Upper lobe of right lung (tissue), 1 donor: Measurements from ENCODE around the gene RBAK. TPM values are rescaled to one million over a fixed set of nuclear protein-coding genes. Genes with fewer than 3 reads are reported as not detected.

Experiments
- ATAC-seq: fragments of 200-7000 bp; cut with Tn5 transposase; one replicate; pipeline ENCODE4 v1.9.1; 2020; ENCODE audit warnings: mild to moderate bottlenecking, moderate library complexity
- DNase-seq: peaks from one replicate; pipeline ENCODE4 v3.0.0-alpha.2; 2020
- H3K27ac ChIP-seq: fragments of 200-600 bp; one replicate; pipeline ENCODE4 v1.8.0; 2022
- H3K27me3 ChIP-seq: fragments of 200-600 bp; one replicate; pipeline ENCODE4 v1.8.0; 2022; ENCODE audit warnings: mild to moderate bottlenecking
- H3K36me3 ChIP-seq: fragments of 200-600 bp; one replicate; pipeline ENCODE4 v1.8.0; 2022
- H3K4me1 ChIP-seq: fragments of 200-600 bp; one replicate; pipeline ENCODE4 v1.8.0; 2022
- H3K4me3 ChIP-seq: fragments of 200-600 bp; one replicate; pipeline ENCODE4 v1.8.0; 2022; ENCODE audit warnings: mild to moderate bottlenecking
- H3K9me3 ChIP-seq: fragments of 200-600 bp; one replicate; pipeline ENCODE4 v1.8.0; 2022
- intact Hi-C: fragments of 100-400 bp; cut with DNase I; formaldehyde crosslinking; loops from one replicate; pipeline ENCODE4 v1.11.0; 2022
- long read RNA-seq: library from polyadenylated mRNA; unstranded; transcript quantifications from one replicate; pipeline ENCODE4 v2.0.0, GENCODE V29; 2021
- total RNA-seq: library from RNA; stranded (reverse); fragmentation: NEBNext Ultra II Directional; extraction: Animal tissue kit (Norgen Biotek cat#: 25700); gene quantifications from one replicate; pipeline ENCODE4 v1.2.1, GENCODE V29; 2021
- TF ChIP-seq, protein P1 (sequence below): fragments of 200-600 bp; IDR thresholded peaks from one replicate; pipeline ENCODE4 v1.8.0; 2022; ENCODE audit warnings: antibody characterized with exemption
- donor health status: DM: no; HTN: yes; CAD: no; lungs with severe emphysema.

The RBAK gene
- total RNA-seq = 9.8 TPM
- long read RNA-seq, full-length matches to known transcripts = 2 of 2 reads
- long read RNA-seq, partial matches to known transcripts = 0 of 2 reads
- long read RNA-seq, other reads (novel, unspliced or antisense) = 0 of 2 reads

- DNase-seq (peak; percentile 98), ATAC-seq (peak; percentile 100)
- TF ChIP-seq, protein P1, sequence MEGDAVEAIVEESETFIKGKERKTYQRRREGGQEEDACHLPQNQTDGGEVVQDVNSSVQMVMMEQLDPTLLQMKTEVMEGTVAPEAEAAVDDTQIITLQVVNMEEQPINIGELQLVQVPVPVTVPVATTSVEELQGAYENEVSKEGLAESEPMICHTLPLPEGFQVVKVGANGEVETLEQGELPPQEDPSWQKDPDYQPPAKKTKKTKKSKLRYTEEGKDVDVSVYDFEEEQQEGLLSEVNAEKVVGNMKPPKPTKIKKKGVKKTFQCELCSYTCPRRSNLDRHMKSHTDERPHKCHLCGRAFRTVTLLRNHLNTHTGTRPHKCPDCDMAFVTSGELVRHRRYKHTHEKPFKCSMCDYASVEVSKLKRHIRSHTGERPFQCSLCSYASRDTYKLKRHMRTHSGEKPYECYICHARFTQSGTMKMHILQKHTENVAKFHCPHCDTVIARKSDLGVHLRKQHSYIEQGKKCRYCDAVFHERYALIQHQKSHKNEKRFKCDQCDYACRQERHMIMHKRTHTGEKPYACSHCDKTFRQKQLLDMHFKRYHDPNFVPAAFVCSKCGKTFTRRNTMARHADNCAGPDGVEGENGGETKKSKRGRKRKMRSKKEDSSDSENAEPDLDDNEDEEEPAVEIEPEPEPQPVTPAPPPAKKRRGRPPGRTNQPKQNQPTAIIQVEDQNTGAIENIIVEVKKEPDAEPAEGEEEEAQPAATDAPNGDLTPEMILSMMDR = no peak
- intact Hi-C loops = no loop called here
- peak within 1 kb of the TSS; percentile 87 for H3K27ac ChIP-seq
- H3K4me3 ChIP-seq = peak within 1 kb of the TSS; percentile 95
- peaks cover 2% of the 10 kb centered on the region for H3K9me3 ChIP-seq
- H3K27me3 ChIP-seq = no peaks in the 10 kb centered on the region
- H3K4me1 ChIP-seq = peaks cover 5% of the 10 kb centered on the region
- H3K36me3 ChIP-seq = peaks cover 20% of the 10 kb centered on the region
These were observed at the start of gene RBAK for GRCh38 chr7:5045558-5046396. TSS of gene RBAK (plus strand) at chr7:5045860. CDS start at chr7:5048077, 2,217 bp downstream.

- H3K4me1 ChIP-seq = no peaks in the 10 kb centered on the region
- ATAC-seq (no peak), DNase-seq (no peak)
- H3K4me3 ChIP-seq = no peak overlapping the region
- H3K27me3 ChIP-seq = no peaks in the 10 kb centered on the region
- no peaks in the 10 kb centered on the region for H3K9me3 ChIP-seq
- H3K36me3 ChIP-seq = peaks cover 58% of the 10 kb centered on the region
- TF ChIP-seq, protein P1 = no peak
- intact Hi-C loops = no loop called here
- H3K27ac ChIP-seq = no peak overlapping the region
These were observed 48.9 kb upstream of the RBAK start for GRCh38 chr7:4996696-4997222.

DNA sequence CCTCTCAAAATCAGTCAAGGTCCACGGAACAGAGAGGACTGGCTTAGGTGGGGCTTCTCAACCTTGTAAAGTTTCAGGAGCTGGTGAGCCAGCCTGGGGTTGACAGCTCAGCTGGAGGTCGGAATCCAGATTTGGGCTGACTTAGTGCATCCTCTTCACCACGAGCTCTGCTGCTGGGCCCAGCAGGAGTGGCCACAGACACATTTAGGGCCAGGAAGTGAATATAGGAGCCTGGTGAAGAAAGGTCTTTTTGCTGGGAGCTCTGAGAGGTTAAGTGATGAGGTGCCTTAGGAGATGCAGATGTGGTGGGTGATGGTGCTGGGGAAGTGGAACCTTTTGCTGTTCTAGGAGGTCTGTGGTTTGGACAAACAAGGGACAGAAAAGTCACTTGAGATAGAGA lies 47.4 kb upstream of the RBAK start:
- no peaks in the 10 kb centered on the region for H3K9me3 ChIP-seq
- intact Hi-C loops = no loop called here
- H3K27me3 ChIP-seq = no peaks in the 10 kb centered on the region
- no peak for DNase-seq
- no peak overlapping the region for H3K27ac ChIP-seq
- no peak overlapping the region for H3K4me3 ChIP-seq
- peaks cover 43% of the 10 kb centered on the region for H3K36me3 ChIP-seq
- no peak for ATAC-seq
- H3K4me1 ChIP-seq = no peaks in the 10 kb centered on the region
- TF ChIP-seq, protein P1 = no peak

- intact Hi-C loops = no loop called here
- ATAC-seq = no peak
- no peak overlapping the region for H3K4me3 ChIP-seq
- H3K27me3 ChIP-seq = no peaks in the 10 kb centered on the region
- H3K27ac ChIP-seq = no peak overlapping the region
- no peaks in the 10 kb centered on the region for H3K4me1 ChIP-seq
- H3K36me3 ChIP-seq = peaks cover 36% of the 10 kb centered on the region
- TF ChIP-seq, protein P1 = no peak
- no peaks in the 10 kb centered on the region for H3K9me3 ChIP-seq
- DNase-seq = no peak
These were observed 46.8 kb upstream of the RBAK start for GRCh38 chr7:4998910-4999309.

DNA sequence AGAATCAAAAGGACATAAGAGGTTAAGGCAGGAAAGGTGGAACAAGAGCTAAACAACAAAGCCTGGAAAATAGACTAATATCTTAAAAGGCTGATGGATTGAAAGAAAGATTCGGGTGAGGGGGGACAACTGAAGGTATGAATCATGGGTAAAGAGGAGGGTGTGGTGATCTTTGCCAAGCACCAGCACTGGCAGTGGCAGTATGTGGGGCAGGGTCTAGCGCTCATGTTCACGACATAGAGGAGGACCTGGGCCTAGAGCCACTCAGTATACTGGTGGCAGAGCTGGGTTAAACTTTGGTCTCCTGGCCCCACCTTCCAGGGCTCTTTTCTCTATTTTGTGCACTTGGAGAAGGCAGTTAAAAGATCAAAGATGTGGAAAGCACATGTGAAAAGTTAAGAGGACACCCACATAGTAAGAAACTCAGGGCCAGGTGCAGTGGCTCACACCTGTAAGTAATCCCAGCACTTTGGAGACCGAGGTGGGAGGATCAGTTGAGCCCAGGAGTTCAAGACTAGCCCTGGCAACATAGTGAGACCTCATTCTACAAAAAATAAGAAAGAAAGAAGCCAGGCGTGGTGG lies 46.2 kb upstream of the RBAK start:
- intact Hi-C loops = no loop called here
- Histone ChIP-seq H3K4me1 (no peaks in the 10 kb centered on the region), H3K36me3 (peaks cover 31% of the 10 kb centered on the region), H3K27ac (no peak overlapping the region), H3K4me3 (no peak overlapping the region), H3K27me3 (no peaks in the 10 kb centered on the region), H3K9me3 (no peaks in the 10 kb centered on the region)
- ATAC-seq = no peak
- TF ChIP-seq, protein P1 = no peak
- no peak for DNase-seq
